ENCODE measurements around the gene C19orf18. TPM values are rescaled to one million over a fixed set of nuclear protein-coding genes. Genes with fewer than 3 reads are reported as not detected.

Gene C19orf18
- polyA plus RNA-seq, 1 donor (not counting 4 experiments of a cell fraction or from before 2014, with no cell fraction given) = 0.59 TPM

DNA sequence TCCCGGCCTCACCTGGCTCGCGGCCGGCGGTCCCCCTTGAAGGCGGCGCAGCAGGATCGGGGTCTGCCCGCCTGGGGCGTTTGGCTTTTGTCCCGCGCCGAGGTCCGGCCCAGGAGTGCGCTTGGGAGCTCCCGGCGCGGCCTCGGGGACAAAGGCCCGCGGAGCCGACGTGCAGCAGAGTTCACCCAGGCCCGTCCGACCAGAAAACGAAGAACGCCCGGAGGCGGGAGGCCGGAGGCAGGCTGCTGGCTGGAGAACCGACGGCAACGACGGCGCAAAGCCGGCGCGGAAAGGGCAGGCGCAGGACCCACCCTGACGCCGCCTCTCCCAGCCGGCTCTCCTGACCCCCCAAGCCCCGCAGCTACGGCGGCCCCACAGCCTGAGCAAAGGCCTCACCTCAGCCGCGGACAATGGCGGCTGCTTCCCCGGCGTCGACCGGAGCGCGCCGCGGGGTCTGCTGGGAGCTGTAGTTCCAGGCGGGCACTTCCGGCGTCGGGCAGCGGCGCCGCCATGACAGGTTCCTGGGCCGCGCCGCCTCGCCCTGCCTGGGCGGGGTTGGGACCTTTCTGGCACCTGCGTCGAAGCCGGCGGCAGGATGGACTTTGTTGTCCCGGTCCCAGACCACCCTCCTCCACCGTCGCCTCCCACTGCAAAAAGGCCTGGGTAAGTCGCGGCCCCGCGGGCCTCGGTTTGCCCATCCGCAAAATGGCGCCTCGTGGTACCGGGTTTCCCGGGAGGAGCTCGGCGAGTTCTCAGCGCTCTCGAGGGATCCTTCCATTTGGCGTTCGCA is 28.2 kb upstream of the C19orf18 start, which contains the start of gene ZNF606:
Gene ZNF606 (minus strand): TSS at position 437 of the 790 bp plus-strand sequence. CDS start 1,501 bp downstream, outside the sequence.
- TF ChIP-seq, protein P1, sequence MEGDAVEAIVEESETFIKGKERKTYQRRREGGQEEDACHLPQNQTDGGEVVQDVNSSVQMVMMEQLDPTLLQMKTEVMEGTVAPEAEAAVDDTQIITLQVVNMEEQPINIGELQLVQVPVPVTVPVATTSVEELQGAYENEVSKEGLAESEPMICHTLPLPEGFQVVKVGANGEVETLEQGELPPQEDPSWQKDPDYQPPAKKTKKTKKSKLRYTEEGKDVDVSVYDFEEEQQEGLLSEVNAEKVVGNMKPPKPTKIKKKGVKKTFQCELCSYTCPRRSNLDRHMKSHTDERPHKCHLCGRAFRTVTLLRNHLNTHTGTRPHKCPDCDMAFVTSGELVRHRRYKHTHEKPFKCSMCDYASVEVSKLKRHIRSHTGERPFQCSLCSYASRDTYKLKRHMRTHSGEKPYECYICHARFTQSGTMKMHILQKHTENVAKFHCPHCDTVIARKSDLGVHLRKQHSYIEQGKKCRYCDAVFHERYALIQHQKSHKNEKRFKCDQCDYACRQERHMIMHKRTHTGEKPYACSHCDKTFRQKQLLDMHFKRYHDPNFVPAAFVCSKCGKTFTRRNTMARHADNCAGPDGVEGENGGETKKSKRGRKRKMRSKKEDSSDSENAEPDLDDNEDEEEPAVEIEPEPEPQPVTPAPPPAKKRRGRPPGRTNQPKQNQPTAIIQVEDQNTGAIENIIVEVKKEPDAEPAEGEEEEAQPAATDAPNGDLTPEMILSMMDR (optimal IDR thresholded peaks at IDR 0.05 in 1 of 3, IDR thresholded peaks at IDR 0.05 in 1 of 3, conservative IDR thresholded peaks at IDR 0.05 in 1 of 3; ENCODE audit: extremely low read depth in 1 of 3, insufficient read depth in 2 of 3, low read length in 3 of 3) = no peak
- no peak for TF ChIP-seq EZH2 (IDR thresholded peaks at IDR 0.05; ENCODE audit: low read length)
- no peaks in the 10 kb centered on the region for H4K20me1 ChIP-seq (ENCODE audit: control insufficient read depth, extremely low read depth, insufficient read depth, low read length)
- DNase-seq (ENCODE audit: low read depth, low spot score) (no peak), FAIRE-seq (no peak)
- H3K9me1 ChIP-seq (ENCODE audit: control insufficient read depth, extremely low read depth, insufficient read depth, low read length) = no peaks in the 10 kb centered on the region
- H3K4me3 ChIP-seq (ENCODE audit: control insufficient read depth in 2 of 3, extremely low read depth in 1 of 3, insufficient read depth in 2 of 3, low read depth in 1 of 3, low read length in 3 of 3) = peak within 1 kb of the TSS; percentile 94 to 97 (median 95)
- H3K36me3 ChIP-seq (ENCODE audit: control insufficient read depth in 2 of 2, extremely low read depth in 1 of 2, insufficient read depth in 2 of 2, low read length in 2 of 2) = peaks cover 23 to 36% of the 10 kb centered on the region in 2 experiments
- peak within 1 kb of the TSS; percentile 82 for H3K27ac ChIP-seq (ENCODE audit: control insufficient read depth, insufficient read depth, low read length)
- peaks cover 16% of the 10 kb centered on the region for H3K4me1 ChIP-seq (ENCODE audit: control insufficient read depth, extremely low read depth, insufficient read depth, low read length)
- peak within 1 kb of the TSS; percentile 93 for H2AFZ ChIP-seq (ENCODE audit: control insufficient read depth, low read length)
- dilution Hi-C loops (cut with MboI; ENCODE audit: extremely low pct_ligation_motif_present, low sequenced_read_pairs) = no loop called here
- peak within 1 kb of the TSS; percentile 98 for H3K4me2 ChIP-seq (ENCODE audit: control insufficient read depth, extremely low read depth, insufficient read depth, low read depth, low read length)
- no peaks in the 10 kb centered on the region for H3K27me3 ChIP-seq (ENCODE audit: control insufficient read depth, extremely low read depth, insufficient read depth, low read length)
- H3K9me3 ChIP-seq (ENCODE audit: control insufficient read depth, low read depth, low read length) = peaks cover 20% of the 10 kb centered on the region
- H3K79me2 ChIP-seq (ENCODE audit: control insufficient read depth, insufficient read depth, low read length) = peaks cover 44% of the 10 kb centered on the region
- H3K9ac ChIP-seq (ENCODE audit: control insufficient read depth, extremely low read depth, insufficient read depth, low read length) = peak within 1 kb of the TSS; percentile 89

DNA sequence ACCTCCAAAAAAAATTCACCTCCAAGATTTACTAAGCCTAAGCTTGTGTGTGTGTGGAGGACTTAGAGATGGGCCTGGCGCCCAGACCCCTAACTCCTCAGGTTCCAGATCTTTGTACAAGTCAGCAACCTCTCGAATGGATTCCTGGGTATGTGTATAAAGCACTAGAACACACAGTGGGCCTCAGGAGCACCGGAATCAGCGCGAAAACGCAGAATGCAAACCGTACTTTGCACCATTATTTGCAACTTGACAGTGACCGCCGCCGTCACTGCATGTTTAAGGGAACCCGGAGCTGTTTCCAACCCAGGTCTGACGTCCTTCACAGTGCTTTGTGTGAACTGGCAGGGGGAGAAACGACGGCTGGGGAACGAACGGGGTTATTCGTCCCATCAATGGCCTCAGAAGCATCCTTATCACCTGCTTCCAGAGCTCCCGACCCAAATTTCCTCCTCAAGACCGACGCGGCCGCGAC is 27.6 kb upstream of the C19orf18 start:
- TF ChIP-seq, protein P1 (optimal IDR thresholded peaks at IDR 0.05 in 1 of 3, IDR thresholded peaks at IDR 0.05 in 1 of 3, conservative IDR thresholded peaks at IDR 0.05 in 1 of 3; ENCODE audit: extremely low read depth in 1 of 3, insufficient read depth in 2 of 3, low read length in 3 of 3) = no peak
- TF ChIP-seq EZH2 (IDR thresholded peaks at IDR 0.05; ENCODE audit: low read length) = no peak
- dilution Hi-C loops (cut with MboI; ENCODE audit: extremely low pct_ligation_motif_present, low sequenced_read_pairs) = no loop called here
- Histone ChIP-seq H3K36me3 (ENCODE audit: control insufficient read depth in 2 of 2, extremely low read depth in 1 of 2, insufficient read depth in 2 of 2, low read length in 2 of 2) (peaks cover 19 to 30% of the 10 kb centered on the region in 2 experiments), H3K9me1 (ENCODE audit: control insufficient read depth, extremely low read depth, insufficient read depth, low read length) (no peaks in the 10 kb centered on the region), H2AFZ (ENCODE audit: control insufficient read depth, low read length) (peak overlapping the region; percentile 83), H3K4me1 (ENCODE audit: control insufficient read depth, extremely low read depth, insufficient read depth, low read length) (peaks cover 16% of the 10 kb centered on the region), H3K27me3 (ENCODE audit: control insufficient read depth, extremely low read depth, insufficient read depth, low read length) (no peaks in the 10 kb centered on the region), H3K4me3 (ENCODE audit: control insufficient read depth in 2 of 3, extremely low read depth in 1 of 3, insufficient read depth in 2 of 3, low read depth in 1 of 3, low read length in 3 of 3) (peak overlapping the region; percentile 94 to 97 (median 95)), H3K27ac (ENCODE audit: control insufficient read depth, insufficient read depth, low read length) (peak overlapping the region; percentile 82), H3K79me2 (ENCODE audit: control insufficient read depth, insufficient read depth, low read length) (peaks cover 44% of the 10 kb centered on the region), H3K9me3 (ENCODE audit: control insufficient read depth, low read depth, low read length) (peaks cover 16% of the 10 kb centered on the region), H3K4me2 (ENCODE audit: control insufficient read depth, extremely low read depth, insufficient read depth, low read depth, low read length) (peak overlapping the region; percentile 98), H3K9ac (ENCODE audit: control insufficient read depth, extremely low read depth, insufficient read depth, low read length) (peak overlapping the region; percentile 89), H4K20me1 (ENCODE audit: control insufficient read depth, extremely low read depth, insufficient read depth, low read length) (no peaks in the 10 kb centered on the region)
- FAIRE-seq (no peak), DNase-seq (ENCODE audit: low read depth, low spot score) (no peak)
